Natural killer cell (primary cell): ENCODE data around the gene LBH. TPM values are rescaled to one million over a fixed set of nuclear protein-coding genes. Genes with fewer than 3 reads are reported as not detected.

Experiments
- ATAC-seq, 3 donors: fragments of 150-1000 bp in 2 of 3; fragments of 200-7000 bp in 1 of 3; cut with Tn5 transposase; 1 replicate in 1 of 3; 2 replicates in 2 of 3; pipeline ENCODE4 v1.10.0; 2021; ENCODE audit warnings: mild to moderate bottlenecking in 2 of 3, moderate library complexity in 2 of 3
- DNase-seq, 2 donors: peaks; one replicate each; pipeline versions ENCODE4 v3.0.0 to v3.0.0-alpha.2; 2013 to 2021; ENCODE audit warnings: mixed read lengths in 1 of 2
- H3K27ac ChIP-seq: one replicate; pipeline ENCODE4 v1.5.1; 2013; ENCODE audit warnings: mild to moderate bottlenecking, low read length
- H3K27me3 ChIP-seq: one replicate; pipeline ENCODE4 v1.6.1; 2013; ENCODE audit warnings: low read length; ENCODE audit not compliant: control insufficient read depth, insufficient read depth
- H3K36me3 ChIP-seq: one replicate; pipeline ENCODE4 v1.6.1; 2013; ENCODE audit warnings: low read length; ENCODE audit not compliant: control insufficient read depth, insufficient read depth
- H3K4me1 ChIP-seq: one replicate; pipeline ENCODE4 v1.6.1; 2013; ENCODE audit warnings: low read length; ENCODE audit not compliant: control insufficient read depth, insufficient read depth
- H3K4me3 ChIP-seq: one replicate; pipeline ENCODE4 v1.5.1; 2013; ENCODE audit warnings: low read length
- H3K9me3 ChIP-seq: one replicate; pipeline ENCODE4 v1.6.1; 2013; ENCODE audit warnings: low read length; ENCODE audit not compliant: control insufficient read depth, insufficient read depth
- H3K27ac Mint-ChIP-seq, 2 donors: one replicate each; pipeline ENCODE4 v1.8.0; 2022; ENCODE audit warnings: mild to moderate bottlenecking in 2 of 2, mixed read lengths in 2 of 2, moderate library complexity in 1 of 2
- H3K27me3 Mint-ChIP-seq, 2 donors: one replicate each; pipeline ENCODE4 v1.8.0; 2022; ENCODE audit warnings: low read depth in 2 of 2, mixed read lengths in 2 of 2
- H3K36me3 Mint-ChIP-seq: one replicate; pipeline ENCODE4 v1.8.0; 2022; ENCODE audit warnings: mixed read lengths
- H3K4me1 Mint-ChIP-seq, 2 donors: one replicate each; pipeline ENCODE4 v1.8.0; 2022; ENCODE audit warnings: mixed read lengths in 2 of 2
- H3K4me3 Mint-ChIP-seq: one replicate; pipeline ENCODE4 v1.8.0; 2022; ENCODE audit warnings: mild to moderate bottlenecking, moderate library complexity, mixed read lengths
- H3K9me3 Mint-ChIP-seq, 2 donors: one replicate each; pipeline ENCODE4 v1.8.0; 2022; ENCODE audit warnings: mixed read lengths in 2 of 2
- WGBS: methylation state at CpG from one replicate; pipeline ENCODE4 v1.1.7; 2013; ENCODE audit warnings: missing lambda C conversion rate; ENCODE audit not compliant: insufficient coverage; 5-methylcytosine and 5-hydroxymethylcytosine counted together
- intact Hi-C: fragments of 100-400 bp; cut with micrococcal nuclease; formaldehyde crosslinking; loops from one replicate; pipeline ENCODE4 v1.14.2; 2022
- total RNA-seq, 4 donors: library from RNA; stranded (reverse); fragments of 120-200 nt in 1 of 4; gene quantifications; one replicate each; pipeline versions ENCODE4 v1.2.3 to v1.2.4, GENCODE V29; 2013 to 2022
- TF ChIP-seq, protein P1 (sequence below): fragments of 200-600 bp; IDR thresholded peaks from one replicate; pipeline ENCODE4 v1.8.0; 2022; ENCODE audit warnings: antibody characterized with exemption

LBH gene
- total RNA-seq, 3 donors from 2014 or later (not counting 1 experiment from before 2014, with no cell fraction given): 157 to 197 (median 158) TPM

DNA sequence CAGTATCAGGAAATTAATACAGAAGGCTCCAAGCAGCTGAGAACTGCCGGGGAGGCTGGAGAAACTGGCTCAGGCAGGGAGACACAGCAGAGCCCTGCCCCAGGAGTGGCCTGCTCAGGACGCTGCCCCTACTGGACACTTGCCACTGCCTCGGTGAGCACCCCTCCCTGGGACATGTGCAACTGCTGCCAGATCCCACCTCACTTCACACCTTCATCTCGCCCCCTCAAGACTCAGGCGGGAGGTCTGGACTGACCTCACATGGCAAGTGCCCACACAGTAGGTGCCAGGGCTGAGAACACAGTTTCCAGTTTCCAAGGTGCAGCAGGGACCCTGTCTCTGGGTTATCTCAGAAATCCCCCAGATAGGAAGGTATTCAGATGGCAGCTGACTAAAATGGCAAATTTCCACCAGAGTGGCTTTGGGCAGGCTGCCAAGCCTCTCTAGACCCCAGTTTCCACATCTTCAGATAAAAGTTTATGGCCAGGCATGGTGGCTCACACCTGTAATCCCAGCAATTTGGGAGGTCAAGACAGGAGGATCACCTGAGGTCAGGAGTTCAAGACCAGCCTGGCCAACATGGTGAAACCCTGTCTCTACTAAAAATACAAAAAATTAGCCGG, 33.7 kb upstream of the LBH start:
- intact Hi-C loops: no loop called here
- no peaks in the 10 kb centered on the region for H3K4me1 Mint-ChIP-seq
- no peak for ATAC-seq
- H3K27ac Mint-ChIP-seq: no peak overlapping the region
- H3K27ac ChIP-seq: no peak overlapping the region
- WGBS: 86% methylated on average over 6 of the region's 6 CpGs
- no peaks in the 10 kb centered on the region for H3K4me1 ChIP-seq
- H3K4me3 ChIP-seq: no peak overlapping the region
- H3K9me3 Mint-ChIP-seq: no peaks in the 10 kb centered on the region
- H3K27me3 ChIP-seq: no peaks in the 10 kb centered on the region
- no peaks in the 10 kb centered on the region for H3K9me3 ChIP-seq
- TF ChIP-seq, protein P1, sequence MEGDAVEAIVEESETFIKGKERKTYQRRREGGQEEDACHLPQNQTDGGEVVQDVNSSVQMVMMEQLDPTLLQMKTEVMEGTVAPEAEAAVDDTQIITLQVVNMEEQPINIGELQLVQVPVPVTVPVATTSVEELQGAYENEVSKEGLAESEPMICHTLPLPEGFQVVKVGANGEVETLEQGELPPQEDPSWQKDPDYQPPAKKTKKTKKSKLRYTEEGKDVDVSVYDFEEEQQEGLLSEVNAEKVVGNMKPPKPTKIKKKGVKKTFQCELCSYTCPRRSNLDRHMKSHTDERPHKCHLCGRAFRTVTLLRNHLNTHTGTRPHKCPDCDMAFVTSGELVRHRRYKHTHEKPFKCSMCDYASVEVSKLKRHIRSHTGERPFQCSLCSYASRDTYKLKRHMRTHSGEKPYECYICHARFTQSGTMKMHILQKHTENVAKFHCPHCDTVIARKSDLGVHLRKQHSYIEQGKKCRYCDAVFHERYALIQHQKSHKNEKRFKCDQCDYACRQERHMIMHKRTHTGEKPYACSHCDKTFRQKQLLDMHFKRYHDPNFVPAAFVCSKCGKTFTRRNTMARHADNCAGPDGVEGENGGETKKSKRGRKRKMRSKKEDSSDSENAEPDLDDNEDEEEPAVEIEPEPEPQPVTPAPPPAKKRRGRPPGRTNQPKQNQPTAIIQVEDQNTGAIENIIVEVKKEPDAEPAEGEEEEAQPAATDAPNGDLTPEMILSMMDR: no peak
- no peak for DNase-seq
- H3K4me3 Mint-ChIP-seq: no peak overlapping the region
- no peaks in the 10 kb centered on the region for H3K36me3 Mint-ChIP-seq
- H3K27me3 Mint-ChIP-seq: peaks cover under 1 to 8% of the 10 kb centered on the region in 2 donors
- no peaks in the 10 kb centered on the region for H3K36me3 ChIP-seq

DNA sequence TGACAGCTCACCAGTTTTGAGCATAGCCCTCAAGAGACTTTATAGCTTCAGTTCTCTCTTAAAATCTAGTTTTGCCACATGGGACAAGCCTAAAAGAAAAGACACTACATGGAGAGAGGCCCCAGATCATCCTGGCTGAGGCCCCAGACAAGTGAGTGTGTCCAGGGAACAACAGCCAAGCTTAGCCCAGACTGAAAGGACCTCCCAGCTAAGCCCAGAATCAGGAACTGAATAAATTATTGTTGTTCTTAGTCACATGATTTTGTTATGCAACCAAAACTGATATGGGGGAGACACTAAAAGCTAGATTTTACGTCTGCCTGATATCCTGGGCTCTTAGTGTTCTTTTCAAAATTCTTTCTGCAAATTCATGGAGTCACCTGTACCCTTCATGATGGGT, 29.3 kb upstream of the LBH start:
- Mint-ChIP-seq H3K4me3 (no peak overlapping the region), H3K36me3 (no peaks in the 10 kb centered on the region), H3K4me1 (no peaks in the 10 kb centered on the region), H3K27ac (no peak overlapping the region), H3K9me3 (no peaks in the 10 kb centered on the region), H3K27me3 (peaks cover 0 to 2% of the 10 kb centered on the region in 2 donors)
- 50% methylated on average over 1 of the region's 1 CpG for whole genome bisulfite sequencing
- Histone ChIP-seq H3K4me1 (no peaks in the 10 kb centered on the region), H3K27me3 (no peaks in the 10 kb centered on the region), H3K36me3 (no peaks in the 10 kb centered on the region), H3K4me3 (no peak overlapping the region), H3K9me3 (no peaks in the 10 kb centered on the region), H3K27ac (no peak overlapping the region)
- TF ChIP-seq, protein P1: no peak
- DNase-seq (no peak), ATAC-seq (no peak)
- intact Hi-C loops: no loop called here

DNA sequence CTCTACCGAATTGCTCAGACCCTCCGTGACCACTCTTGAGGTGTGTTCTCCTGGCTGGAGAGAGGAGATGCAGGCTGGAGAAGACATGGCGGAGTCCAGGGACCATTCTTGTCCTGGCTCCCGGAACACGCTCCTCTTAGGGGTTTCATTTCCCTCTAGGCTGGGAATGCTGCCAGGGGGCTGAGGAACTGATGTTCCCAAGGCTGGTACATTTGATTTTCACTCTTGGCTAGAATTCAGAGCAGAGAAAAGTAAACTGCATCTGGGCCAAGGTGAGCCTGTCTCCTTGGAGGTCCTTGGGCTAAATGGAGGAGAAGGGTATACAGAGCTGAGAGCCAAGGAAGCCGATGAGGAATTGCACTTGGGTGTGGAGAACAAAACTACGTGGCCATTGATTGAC, 28.2 kb upstream of the LBH start:
- Mint-ChIP-seq H3K9me3 (no peaks in the 10 kb centered on the region), H3K27ac (no peak overlapping the region), H3K4me1 (no peaks in the 10 kb centered on the region), H3K36me3 (no peaks in the 10 kb centered on the region), H3K4me3 (no peak overlapping the region), H3K27me3 (peaks cover 0 to 2% of the 10 kb centered on the region in 2 donors)
- WGBS: 91% methylated on average over 7 of the region's 7 CpGs
- Histone ChIP-seq H3K4me1 (no peaks in the 10 kb centered on the region), H3K27ac (no peak overlapping the region), H3K27me3 (no peaks in the 10 kb centered on the region), H3K36me3 (no peaks in the 10 kb centered on the region), H3K4me3 (no peak overlapping the region), H3K9me3 (no peaks in the 10 kb centered on the region)
- ATAC-seq: no peak
- TF ChIP-seq, protein P1: no peak
- no peak for DNase-seq
- intact Hi-C loops: no loop called here

DNA sequence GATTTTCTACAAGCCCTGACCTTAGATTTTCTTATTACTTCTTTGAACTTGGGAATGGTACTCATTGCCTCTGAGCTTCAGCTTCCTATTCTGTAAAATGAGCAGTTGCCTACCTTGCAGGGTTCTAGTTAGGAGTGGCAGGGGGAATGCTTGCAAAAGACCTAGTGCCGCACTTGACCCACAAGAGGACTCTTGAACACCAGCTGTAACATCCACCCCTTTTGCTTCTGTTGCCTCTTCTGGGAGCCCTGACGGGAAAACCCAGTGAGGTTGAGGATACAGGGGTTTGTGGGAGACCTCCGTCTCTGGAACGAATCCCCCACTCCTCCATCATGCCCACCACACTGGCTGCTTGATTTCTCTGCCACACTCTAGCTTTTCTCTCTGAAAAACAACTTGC, 27.1 kb upstream of the LBH start:
- H3K4me3 ChIP-seq: no peak overlapping the region
- H3K9me3 ChIP-seq: no peaks in the 10 kb centered on the region
- ATAC-seq: no peak
- DNase-seq: no peak
- no peaks in the 10 kb centered on the region for H3K27me3 ChIP-seq
- intact Hi-C loops: no loop called here
- peaks cover 6% of the 10 kb centered on the region for H3K4me1 ChIP-seq
- no peak overlapping the region for H3K27ac Mint-ChIP-seq
- H3K27me3 Mint-ChIP-seq: peaks cover 0 to 2% of the 10 kb centered on the region in 2 donors
- H3K4me3 Mint-ChIP-seq: no peak overlapping the region
- TF ChIP-seq, protein P1: no peak
- H3K9me3 Mint-ChIP-seq: no peaks in the 10 kb centered on the region
- H3K36me3 Mint-ChIP-seq: no peaks in the 10 kb centered on the region
- WGBS: 83% methylated on average over 4 of the region's 4 CpGs
- H3K36me3 ChIP-seq: no peaks in the 10 kb centered on the region
- H3K27ac ChIP-seq: no peak overlapping the region
- H3K4me1 Mint-ChIP-seq: peaks cover 7 to 10% of the 10 kb centered on the region in 2 donors
